Tibial nerve (tissue), 4 donors: ENCODE measurements around the gene SF1.

Experiments used
- CTCF ChIP-seq, 5 experiments: fragments of 200-600 bp in 3 of 5; fragments of 450-650 bp in 2 of 5; sonication (generic) in 3 of 5; IDR thresholded peaks; one replicate each; pipeline ENCODE4 v1.5.1; 2016 to 2019; ENCODE audit warnings: antibody characterized with exemption in 5 of 5, mild to moderate bottlenecking in 3 of 5, moderate library complexity in 2 of 5
- EP300 ChIP-seq, 2 donors: sonication (generic); formaldehyde crosslinking; IDR thresholded peaks; one replicate each; pipeline ENCODE4 v1.6.1; 2017; ENCODE audit warnings: antibody characterized with exemption in 2 of 2, mild to moderate bottlenecking in 1 of 2

GRCh38 chr11:64803158-64803845, 25.0 kb upstream of the SF1 start, which contains the start of gene MAP4K2:
- TF ChIP-seq EP300 (IDR thresholded peaks at IDR 0.05) (peak; percentile 62 to 64), CTCF (IDR thresholded peaks at IDR 0.05) (peak in 4 of 5 experiments; percentile 14 to 49 (median 40))
